Activated T-cell treated with anti-CD3 and anti-CD28 coated beads for 1 hour (primary cell): ENCODE data around the gene SERGEF.

Experiments
- DNase-seq: peaks from one replicate; pipeline ENCODE4 v3.0.0-alpha.2; 2020; ENCODE audit warnings: low read depth

Gene SERGEF

GRCh38 chr11:17951685-17952388, 61.0 kb downstream of the SERGEF start:
- no peak for DNase-seq

- DNase-seq, result no peak
Measured at GRCh38 chr11:17950644-17951043, 62.2 kb downstream of the SERGEF start.

GRCh38 chr11:17948296-17948695, 64.6 kb downstream of the SERGEF start:
- no peak for DNase-seq

GRCh38 chr11:17939542-17939941, 73.3 kb downstream of the SERGEF start:
- no peak for DNase-seq

GRCh38 chr11:17936790-17937189, 76.1 kb downstream of the SERGEF start:
- DNase-seq, result no peak

- no peak for DNase-seq
Measured at GRCh38 chr11:17934194-17934593, 78.7 kb downstream of the SERGEF start.

- no peak for DNase-seq
Measured at GRCh38 chr11:17933708-17934107, 79.1 kb downstream of the SERGEF start.

- no peak for DNase-seq
Measured at GRCh38 chr11:17932472-17932871, 80.4 kb downstream of the SERGEF start.

- no peak for DNase-seq
Measured at GRCh38 chr11:17931595-17931994, 81.3 kb downstream of the SERGEF start.

GRCh38 chr11:17930544-17931125, 82.2 kb downstream of the SERGEF start:
- no peak for DNase-seq

GRCh38 chr11:17929171-17929570, 83.7 kb downstream of the SERGEF start:
- DNase-seq, result no peak

GRCh38 chr11:17927681-17928343, 85.0 kb downstream of the SERGEF start:
- DNase-seq, result no peak

- no peak for DNase-seq
Measured at GRCh38 chr11:17927041-17927440, 85.8 kb downstream of the SERGEF start.

- no peak for DNase-seq
Measured at GRCh38 chr11:17924713-17925112, 88.1 kb downstream of the SERGEF start.

- no peak for DNase-seq
Measured at GRCh38 chr11:17923217-17923616, 89.6 kb downstream of the SERGEF start.

- no peak for DNase-seq
Measured at GRCh38 chr11:17922416-17922788, 90.4 kb downstream of the SERGEF start.

- no peak for DNase-seq
Measured at GRCh38 chr11:17921659-17922415, 91.0 kb downstream of the SERGEF start.

- no peak for DNase-seq
Measured at GRCh38 chr11:17918049-17918605, 94.7 kb downstream of the SERGEF start.

GRCh38 chr11:17917556-17917955, 95.3 kb downstream of the SERGEF start:
- no peak for DNase-seq

GRCh38 chr11:17915500-17916143, 97.2 kb downstream of the SERGEF start:
- DNase-seq, result no peak

GRCh38 chr11:17914957-17915356, 97.9 kb downstream of the SERGEF start:
- no peak for DNase-seq

GRCh38 chr11:17907046-17907445, 105.8 kb downstream of the SERGEF start:
- DNase-seq, result no peak
